Measurements from ENCODE around the gene GPR107.

The GPR107 gene

GRCh38 chr9:130137081-130137640, 83.5 kb downstream of the GPR107 start:
- no peak overlapping the region for H3K4me3 ChIP-seq (ENCODE audit: low read depth, low read length)
- no peak for DNase-seq (ENCODE audit: low read depth)
- in situ Hi-C loops (cut with HindIII; ENCODE audit: low sequenced_read_pairs): no loop called here
- TF ChIP-seq CTCF (IDR thresholded peaks at IDR 0.05; ENCODE audit: low read depth, low read length, missing control alignments): no peak

- no peak for DNase-seq (ENCODE audit: low read depth)
- H3K4me3 ChIP-seq (ENCODE audit: low read depth, low read length): no peak overlapping the region
- in situ Hi-C loops (cut with HindIII; ENCODE audit: low sequenced_read_pairs): no loop called here
- no peak for TF ChIP-seq CTCF (IDR thresholded peaks at IDR 0.05; ENCODE audit: low read depth, low read length, missing control alignments)
Observed at GRCh38 chr9:130137641-130138081, 84.0 kb downstream of the GPR107 start.

- TF ChIP-seq CTCF (IDR thresholded peaks at IDR 0.05; ENCODE audit: low read depth, low read length, missing control alignments): no peak
- H3K4me3 ChIP-seq (ENCODE audit: low read depth, low read length): no peak overlapping the region
- in situ Hi-C loops (cut with HindIII; ENCODE audit: low sequenced_read_pairs): no loop called here
- DNase-seq (ENCODE audit: low read depth): peak; percentile 73
Observed at GRCh38 chr9:130138171-130138653, 84.5 kb downstream of the GPR107 start.

GRCh38 chr9:130138791-130139190, 85.1 kb downstream of the GPR107 start:
- peak; percentile 96 for DNase-seq (ENCODE audit: low read depth)
- no peak overlapping the region for H3K4me3 ChIP-seq (ENCODE audit: low read depth, low read length)
- in situ Hi-C loops (cut with HindIII; ENCODE audit: low sequenced_read_pairs): no loop called here
- TF ChIP-seq CTCF (IDR thresholded peaks at IDR 0.05; ENCODE audit: low read depth, low read length, missing control alignments): no peak

- no peak for TF ChIP-seq CTCF (IDR thresholded peaks at IDR 0.05; ENCODE audit: low read depth, low read length, missing control alignments)
- in situ Hi-C loops (cut with HindIII; ENCODE audit: low sequenced_read_pairs): no loop called here
- DNase-seq (ENCODE audit: low read depth): no peak
- no peak overlapping the region for H3K4me3 ChIP-seq (ENCODE audit: low read depth, low read length)
Observed at GRCh38 chr9:130139251-130139650, 85.5 kb downstream of the GPR107 start.

GRCh38 chr9:130140706-130141105, 87.0 kb downstream of the GPR107 start:
- TF ChIP-seq CTCF (IDR thresholded peaks at IDR 0.05; ENCODE audit: low read depth, low read length, missing control alignments): no peak
- no peak for DNase-seq (ENCODE audit: low read depth)
- in situ Hi-C loops (cut with HindIII; ENCODE audit: low sequenced_read_pairs): no loop called here

More at GRCh38 chr9:130140706-130141105, 87.0 kb downstream of the GPR107 start:
- no peak overlapping the region for H3K4me3 ChIP-seq (ENCODE audit: low read depth, low read length)
